ENCODE measurements around the gene RBM39. TPM values are rescaled to one million over a fixed set of nuclear protein-coding genes. Genes with fewer than 3 reads are reported as not detected.
"Not testable (repeated sequence)": the region's sequence is repeated elsewhere in the genome, so short reads cannot be mapped to it uniquely, and the experiment has no call there.

Gene RBM39
- total and polyA plus RNA-seq, 2 experiments from 2014 or later = 259 to 413 TPM

DNA sequence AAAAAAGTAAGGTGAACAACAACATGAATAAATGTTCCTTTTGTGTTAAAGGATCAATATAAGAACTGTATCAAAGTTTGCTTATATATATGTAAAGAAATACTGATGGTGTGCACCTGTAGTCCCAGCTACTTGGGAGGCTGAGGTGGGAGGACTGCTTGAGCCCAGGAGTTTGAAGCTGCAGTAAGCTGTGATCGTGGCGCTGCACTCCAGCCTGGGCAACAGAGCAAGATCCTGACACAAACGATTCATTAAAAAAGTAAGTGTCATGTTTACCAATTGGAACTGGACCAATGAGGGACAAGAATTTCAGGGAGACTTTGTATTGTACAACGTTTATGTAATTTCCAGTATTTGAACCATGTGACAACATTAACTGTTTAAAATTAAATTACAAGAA lies 24.8 kb upstream of the RBM39 start (continued):
- TF ChIP-seq, protein P1, sequence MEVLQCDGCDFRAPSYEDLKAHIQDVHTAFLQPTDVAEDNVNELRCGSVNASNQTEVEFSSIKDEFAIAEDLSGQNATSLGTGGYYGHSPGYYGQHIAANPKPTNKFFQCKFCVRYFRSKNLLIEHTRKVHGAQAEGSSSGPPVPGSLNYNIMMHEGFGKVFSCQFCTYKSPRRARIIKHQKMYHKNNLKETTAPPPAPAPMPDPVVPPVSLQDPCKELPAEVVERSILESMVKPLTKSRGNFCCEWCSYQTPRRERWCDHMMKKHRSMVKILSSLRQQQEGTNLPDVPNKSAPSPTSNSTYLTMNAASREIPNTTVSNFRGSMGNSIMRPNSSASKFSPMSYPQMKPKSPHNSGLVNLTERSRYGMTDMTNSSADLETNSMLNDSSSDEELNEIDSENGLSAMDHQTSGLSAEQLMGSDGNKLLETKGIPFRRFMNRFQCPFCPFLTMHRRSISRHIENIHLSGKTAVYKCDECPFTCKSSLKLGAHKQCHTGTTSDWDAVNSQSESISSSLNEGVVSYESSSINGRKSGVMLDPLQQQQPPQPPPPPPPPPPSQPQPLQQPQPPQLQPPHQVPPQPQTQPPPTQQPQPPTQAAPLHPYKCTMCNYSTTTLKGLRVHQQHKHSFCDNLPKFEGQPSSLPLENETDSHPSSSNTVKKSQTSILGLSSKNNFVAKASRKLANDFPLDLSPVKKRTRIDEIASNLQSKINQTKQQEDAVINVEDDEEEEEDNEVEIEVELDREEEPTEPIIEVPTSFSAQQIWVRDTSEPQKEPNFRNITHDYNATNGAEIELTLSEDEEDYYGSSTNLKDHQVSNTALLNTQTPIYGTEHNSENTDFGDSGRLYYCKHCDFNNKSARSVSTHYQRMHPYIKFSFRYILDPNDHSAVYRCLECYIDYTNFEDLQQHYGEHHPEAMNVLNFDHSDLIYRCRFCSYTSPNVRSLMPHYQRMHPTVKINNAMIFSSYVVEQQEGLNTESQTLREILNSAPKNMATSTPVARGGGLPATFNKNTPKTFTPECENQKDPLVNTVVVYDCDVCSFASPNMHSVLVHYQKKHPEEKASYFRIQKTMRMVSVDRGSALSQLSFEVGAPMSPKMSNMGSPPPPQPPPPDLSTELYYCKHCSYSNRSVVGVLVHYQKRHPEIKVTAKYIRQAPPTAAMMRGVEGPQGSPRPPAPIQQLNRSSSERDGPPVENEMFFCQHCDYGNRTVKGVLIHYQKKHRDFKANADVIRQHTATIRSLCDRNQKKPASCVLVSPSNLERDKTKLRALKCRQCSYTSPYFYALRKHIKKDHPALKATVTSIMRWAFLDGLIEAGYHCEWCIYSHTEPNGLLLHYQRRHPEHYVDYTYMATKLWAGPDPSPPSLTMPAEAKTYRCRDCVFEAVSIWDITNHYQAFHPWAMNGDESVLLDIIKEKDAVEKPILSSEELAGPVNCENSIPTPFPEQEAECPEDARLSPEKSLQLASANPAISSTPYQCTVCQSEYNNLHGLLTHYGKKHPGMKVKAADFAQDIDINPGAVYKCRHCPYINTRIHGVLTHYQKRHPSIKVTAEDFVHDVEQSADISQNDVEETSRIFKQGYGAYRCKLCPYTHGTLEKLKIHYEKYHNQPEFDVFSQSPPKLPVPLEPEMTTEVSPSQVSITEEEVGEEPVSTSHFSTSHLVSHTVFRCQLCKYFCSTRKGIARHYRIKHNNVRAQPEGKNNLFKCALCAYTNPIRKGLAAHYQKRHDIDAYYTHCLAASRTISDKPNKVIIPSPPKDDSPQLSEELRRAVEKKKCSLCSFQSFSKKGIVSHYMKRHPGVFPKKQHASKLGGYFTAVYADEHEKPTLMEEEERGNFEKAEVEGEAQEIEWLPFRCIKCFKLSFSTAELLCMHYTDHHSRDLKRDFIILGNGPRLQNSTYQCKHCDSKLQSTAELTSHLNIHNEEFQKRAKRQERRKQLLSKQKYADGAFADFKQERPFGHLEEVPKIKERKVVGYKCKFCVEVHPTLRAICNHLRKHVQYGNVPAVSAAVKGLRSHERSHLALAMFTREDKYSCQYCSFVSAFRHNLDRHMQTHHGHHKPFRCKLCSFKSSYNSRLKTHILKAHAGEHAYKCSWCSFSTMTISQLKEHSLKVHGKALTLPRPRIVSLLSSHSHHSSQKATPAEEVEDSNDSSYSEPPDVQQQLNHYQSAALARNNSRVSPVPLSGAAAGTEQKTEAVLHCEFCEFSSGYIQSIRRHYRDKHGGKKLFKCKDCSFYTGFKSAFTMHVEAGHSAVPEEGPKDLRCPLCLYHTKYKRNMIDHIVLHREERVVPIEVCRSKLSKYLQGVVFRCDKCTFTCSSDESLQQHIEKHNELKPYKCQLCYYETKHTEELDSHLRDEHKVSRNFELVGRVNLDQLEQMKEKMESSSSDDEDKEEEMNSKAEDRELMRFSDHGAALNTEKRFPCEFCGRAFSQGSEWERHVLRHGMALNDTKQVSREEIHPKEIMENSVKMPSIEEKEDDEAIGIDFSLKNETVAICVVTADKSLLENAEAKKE (CRISPR knock-in tag; IDR thresholded peaks at IDR 0.05) = no peak
- TF ChIP-seq EZH2 (IDR thresholded peaks at IDR 0.05; ENCODE audit: low read depth, unreplicated experiment) = no peak
- TF ChIP-seq, protein P2, sequence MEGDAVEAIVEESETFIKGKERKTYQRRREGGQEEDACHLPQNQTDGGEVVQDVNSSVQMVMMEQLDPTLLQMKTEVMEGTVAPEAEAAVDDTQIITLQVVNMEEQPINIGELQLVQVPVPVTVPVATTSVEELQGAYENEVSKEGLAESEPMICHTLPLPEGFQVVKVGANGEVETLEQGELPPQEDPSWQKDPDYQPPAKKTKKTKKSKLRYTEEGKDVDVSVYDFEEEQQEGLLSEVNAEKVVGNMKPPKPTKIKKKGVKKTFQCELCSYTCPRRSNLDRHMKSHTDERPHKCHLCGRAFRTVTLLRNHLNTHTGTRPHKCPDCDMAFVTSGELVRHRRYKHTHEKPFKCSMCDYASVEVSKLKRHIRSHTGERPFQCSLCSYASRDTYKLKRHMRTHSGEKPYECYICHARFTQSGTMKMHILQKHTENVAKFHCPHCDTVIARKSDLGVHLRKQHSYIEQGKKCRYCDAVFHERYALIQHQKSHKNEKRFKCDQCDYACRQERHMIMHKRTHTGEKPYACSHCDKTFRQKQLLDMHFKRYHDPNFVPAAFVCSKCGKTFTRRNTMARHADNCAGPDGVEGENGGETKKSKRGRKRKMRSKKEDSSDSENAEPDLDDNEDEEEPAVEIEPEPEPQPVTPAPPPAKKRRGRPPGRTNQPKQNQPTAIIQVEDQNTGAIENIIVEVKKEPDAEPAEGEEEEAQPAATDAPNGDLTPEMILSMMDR (conservative IDR thresholded peaks at IDR 0.05; ENCODE audit: low read depth in 2 of 2) = no peak
- TF ChIP-seq, protein P3, sequence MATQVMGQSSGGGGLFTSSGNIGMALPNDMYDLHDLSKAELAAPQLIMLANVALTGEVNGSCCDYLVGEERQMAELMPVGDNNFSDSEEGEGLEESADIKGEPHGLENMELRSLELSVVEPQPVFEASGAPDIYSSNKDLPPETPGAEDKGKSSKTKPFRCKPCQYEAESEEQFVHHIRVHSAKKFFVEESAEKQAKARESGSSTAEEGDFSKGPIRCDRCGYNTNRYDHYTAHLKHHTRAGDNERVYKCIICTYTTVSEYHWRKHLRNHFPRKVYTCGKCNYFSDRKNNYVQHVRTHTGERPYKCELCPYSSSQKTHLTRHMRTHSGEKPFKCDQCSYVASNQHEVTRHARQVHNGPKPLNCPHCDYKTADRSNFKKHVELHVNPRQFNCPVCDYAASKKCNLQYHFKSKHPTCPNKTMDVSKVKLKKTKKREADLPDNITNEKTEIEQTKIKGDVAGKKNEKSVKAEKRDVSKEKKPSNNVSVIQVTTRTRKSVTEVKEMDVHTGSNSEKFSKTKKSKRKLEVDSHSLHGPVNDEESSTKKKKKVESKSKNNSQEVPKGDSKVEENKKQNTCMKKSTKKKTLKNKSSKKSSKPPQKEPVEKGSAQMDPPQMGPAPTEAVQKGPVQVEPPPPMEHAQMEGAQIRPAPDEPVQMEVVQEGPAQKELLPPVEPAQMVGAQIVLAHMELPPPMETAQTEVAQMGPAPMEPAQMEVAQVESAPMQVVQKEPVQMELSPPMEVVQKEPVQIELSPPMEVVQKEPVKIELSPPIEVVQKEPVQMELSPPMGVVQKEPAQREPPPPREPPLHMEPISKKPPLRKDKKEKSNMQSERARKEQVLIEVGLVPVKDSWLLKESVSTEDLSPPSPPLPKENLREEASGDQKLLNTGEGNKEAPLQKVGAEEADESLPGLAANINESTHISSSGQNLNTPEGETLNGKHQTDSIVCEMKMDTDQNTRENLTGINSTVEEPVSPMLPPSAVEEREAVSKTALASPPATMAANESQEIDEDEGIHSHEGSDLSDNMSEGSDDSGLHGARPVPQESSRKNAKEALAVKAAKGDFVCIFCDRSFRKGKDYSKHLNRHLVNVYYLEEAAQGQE (IDR thresholded peaks at IDR 0.05; ENCODE audit: unreplicated experiment) = no peak

DNA sequence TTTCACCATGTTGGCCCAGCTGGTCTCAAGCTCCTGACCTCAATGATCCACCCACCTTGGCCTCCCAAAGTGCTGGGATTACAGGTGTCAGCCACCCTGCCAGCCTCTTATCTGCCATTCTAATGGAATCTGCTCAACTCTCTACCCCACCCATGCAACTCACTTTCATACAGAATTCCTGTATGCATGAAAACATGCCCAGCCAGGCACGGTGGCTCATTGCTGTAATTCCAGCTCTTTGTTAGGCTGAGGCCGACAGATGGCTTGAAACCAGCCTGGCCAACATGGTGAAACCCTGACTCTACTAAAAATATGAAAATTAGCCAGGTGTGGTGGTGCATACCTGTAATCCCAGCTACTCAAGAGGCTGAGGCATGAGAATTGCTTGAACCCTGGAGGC lies 22.9 kb upstream of the RBM39 start:
- not testable (repeated sequence) for H2AFZ ChIP-seq; H3K36me3 ChIP-seq (ENCODE audit: insufficient read depth); H3K79me2 ChIP-seq (replicated peaks; ENCODE audit: insufficient read depth)

More for the DNA sequence above, 22.9 kb upstream of the RBM39 start:
- H3K4me3 Mint-ChIP-seq; DNase-seq (ENCODE audit: low spot score); H3K27ac Mint-ChIP-seq; H3K27ac ChIP-seq (ENCODE audit: low read depth); H3K4me2 ChIP-seq; H3K4me3 ChIP-seq; H3K9me3 Mint-ChIP-seq; H3K27me3 ChIP-seq (ENCODE audit: insufficient read depth); H3K27me3 Mint-ChIP-seq (ENCODE audit: insufficient read depth, low read depth, poor library complexity); ATAC-seq; H3K9me2 ChIP-seq (ENCODE audit: insufficient read depth); H4K20me1 ChIP-seq (replicated peaks; ENCODE audit: insufficient read depth); H3K36me3 Mint-ChIP-seq (ENCODE audit: low read depth); H3F3A ChIP-seq (replicated peaks; ENCODE audit: low read depth): not testable (repeated sequence)
- peaks cover 18% of the 10 kb centered on the region for H3K4me1 Mint-ChIP-seq
- H3K4me1 ChIP-seq (ENCODE audit: insufficient read depth) = peaks cover 13% of the 10 kb centered on the region

Measured in GM23338 (cell line).